Glomerular visceral epithelial cell (primary cell): ENCODE data around the gene USP16.
A peak's percentile ranks its signal among the peaks of the same experiment; 100 is the strongest.
"Not testable (repeated sequence)": the region's sequence is repeated elsewhere in the genome, so short reads cannot be mapped to it uniquely, and the experiment has no call there.

Source experiments
- DNase-seq: peaks from one replicate; pipeline ENCODE4 v3.0.0-alpha.2; 2016; ENCODE audit errors: extremely low spot score

The USP16 gene

DNA sequence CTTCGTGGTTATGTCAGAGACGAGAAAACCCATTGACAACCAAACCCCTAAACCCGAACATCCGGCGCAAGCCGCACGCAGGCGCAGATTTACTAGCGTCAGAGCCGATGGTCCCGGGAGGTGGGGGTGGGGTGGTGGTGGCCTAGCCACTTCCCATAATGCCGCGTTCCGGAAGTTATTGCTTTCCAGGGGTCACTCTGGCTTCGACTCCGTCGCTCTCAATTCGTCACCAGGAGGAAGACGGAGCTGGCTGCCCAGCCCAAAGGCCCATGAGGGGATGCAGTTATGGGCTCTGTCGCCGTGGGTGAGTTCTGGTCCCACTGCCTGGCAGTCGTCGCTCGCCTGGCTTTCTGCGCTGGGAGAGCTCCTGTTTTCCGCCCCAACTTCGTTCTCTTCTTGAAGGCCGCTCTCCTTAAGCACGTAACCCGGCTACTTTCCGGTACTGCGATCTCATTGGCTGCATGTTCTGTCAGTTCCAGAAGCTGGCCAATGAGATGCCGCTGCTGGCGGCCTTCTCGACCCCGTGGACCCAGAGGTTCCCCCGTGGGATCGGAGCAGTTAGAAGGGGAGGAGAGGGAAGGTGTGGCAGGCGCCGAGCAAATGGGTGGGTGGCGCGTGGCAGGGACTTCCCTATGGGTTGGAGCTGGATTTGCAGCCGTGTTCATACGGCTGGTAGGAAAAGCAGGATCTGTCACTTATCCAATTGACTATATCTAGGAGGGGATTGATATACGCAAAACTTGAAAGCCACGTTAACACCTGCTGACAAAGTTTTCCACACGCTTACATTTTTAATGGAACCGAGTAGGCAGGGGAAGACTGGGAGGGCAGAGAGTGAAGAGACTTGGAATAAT lies at the start of gene USP16:
TSS of gene USP16 (plus strand) at position 195 of the 854 bp plus-strand sequence. CDS start 3,246 bp downstream, outside the sequence.
- peak; percentile 99 for DNase-seq

DNA sequence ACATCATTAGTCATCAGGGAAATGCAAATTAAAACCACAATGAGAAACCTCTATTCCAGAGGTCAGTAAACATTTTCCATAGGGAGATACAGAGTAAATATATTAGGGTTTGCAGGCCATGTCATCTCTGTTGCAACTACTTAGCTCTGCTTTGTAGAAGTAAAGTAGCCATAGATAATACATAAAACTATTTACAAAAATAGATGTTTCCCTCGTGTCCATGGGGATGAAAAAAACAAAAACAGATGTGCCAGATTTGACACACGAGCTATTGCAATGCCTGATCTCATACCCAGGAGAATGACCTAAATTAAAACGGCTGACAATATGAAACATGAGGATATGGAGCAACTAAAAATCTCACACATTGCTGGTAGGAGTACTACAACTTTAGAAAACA lies 49.1 kb upstream of the USP16 start:
- DNase-seq, result no peak

DNA sequence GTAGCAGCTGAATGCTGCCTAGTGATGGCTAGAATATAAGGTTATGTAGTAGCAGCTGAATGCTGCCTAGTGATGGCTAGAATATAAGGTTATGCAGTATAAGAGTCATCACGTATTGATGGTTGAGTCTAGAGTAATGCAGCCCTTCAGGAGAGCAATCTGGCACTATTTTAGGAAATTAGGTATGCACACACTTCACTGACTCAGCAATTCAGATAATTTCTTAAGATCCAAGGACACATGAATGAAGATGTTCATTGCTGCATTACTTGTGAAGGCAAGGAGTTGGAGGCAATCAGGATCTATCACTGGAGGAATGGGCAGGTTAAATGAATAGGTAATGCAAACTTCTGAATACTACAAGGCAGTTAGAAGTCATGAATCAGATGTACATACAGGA lies 45.4 kb upstream of the USP16 start:
- no peak for DNase-seq

DNA sequence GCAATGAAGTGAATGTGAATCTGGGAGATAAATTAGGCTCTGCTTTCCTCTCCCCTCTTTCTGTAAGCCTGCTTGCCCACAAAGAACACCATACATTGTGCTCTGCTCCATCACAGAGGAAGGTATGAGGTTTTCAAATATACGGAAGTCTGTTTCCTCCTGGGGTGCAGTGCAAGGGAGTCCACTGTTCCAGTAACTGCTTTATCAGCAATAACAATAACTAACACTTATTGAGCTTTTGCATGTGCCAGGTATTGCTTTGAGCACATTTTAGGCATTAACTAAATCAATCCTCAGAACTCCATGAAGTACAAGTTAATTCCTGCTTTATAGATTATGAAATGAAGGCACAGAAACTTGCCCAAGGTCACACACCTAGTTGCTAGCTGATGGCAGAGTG lies 41.8 kb upstream of the USP16 start:
- no peak for DNase-seq

DNA sequence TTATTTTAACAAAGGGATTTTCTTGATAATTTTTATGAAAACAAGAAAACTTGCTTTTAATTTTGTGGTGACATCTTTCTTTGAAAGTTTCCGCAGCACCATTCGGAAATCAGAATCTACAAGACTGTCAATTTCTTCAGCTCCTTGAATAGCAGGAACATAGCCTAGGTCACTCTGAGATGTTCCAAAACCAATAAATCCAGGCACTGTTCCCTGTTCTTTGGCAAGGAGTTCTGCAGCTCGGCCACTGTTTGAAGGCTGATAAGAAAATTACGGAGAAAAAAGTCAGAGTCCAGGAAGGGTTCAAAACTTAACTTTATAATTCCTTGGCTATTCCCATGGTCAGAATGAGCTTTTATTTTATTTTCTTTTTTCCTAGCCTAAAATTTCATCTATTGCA lies 37.8 kb upstream of the USP16 start:
- no peak for DNase-seq

DNA sequence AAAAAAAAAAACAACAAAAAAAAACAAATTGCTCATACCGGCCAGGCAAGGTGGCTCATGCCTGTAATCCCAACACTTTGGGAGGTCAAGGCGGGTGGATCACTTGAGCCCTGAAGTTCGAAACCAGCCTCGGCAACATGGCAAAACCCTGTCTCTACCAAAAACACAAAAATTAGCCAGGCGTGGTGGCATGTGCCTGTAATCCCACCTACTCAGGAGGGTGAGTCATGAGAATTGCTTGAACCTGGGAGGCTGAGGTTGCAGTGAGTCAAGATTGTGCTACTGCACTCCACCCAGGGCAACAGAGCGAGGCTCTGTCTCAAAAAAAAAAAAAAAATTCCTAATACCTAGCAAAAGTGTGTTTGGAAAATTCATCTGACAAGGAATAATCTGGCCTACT lies 36.3 kb upstream of the USP16 start:
- DNase-seq, result peak; percentile 68

DNA sequence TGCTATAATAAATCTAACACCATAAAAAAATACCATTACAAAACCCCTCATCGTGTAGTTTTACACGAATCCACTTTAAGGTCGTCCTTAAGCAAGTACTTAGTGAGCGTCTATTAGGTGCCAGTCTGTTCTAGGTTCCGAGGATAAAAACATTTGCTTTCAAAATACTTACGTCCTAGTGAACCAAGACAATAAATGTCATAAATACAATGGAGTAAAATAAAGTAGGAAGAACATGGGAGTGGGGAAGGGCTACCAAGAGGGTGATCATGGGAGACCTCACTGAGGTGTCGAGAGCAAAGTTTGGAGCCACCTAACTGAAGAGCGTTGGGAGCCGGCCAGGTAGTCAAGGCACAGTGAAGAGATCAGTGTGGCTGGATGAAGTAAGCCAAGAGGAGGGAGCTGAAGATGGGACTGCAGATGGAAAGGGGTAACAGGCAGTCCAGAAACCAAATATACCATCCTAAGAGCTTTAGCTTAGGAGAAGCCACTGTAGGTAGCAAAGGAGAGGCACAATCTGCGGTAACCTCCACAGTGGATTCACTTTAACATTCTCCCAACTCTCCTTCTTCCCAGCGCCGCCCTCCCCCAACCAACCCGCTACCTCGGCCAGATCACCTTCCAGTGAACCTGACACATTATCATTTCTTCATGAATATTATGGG lies 32.5 kb upstream of the USP16 start:
- peak; percentile 15 for DNase-seq

DNA sequence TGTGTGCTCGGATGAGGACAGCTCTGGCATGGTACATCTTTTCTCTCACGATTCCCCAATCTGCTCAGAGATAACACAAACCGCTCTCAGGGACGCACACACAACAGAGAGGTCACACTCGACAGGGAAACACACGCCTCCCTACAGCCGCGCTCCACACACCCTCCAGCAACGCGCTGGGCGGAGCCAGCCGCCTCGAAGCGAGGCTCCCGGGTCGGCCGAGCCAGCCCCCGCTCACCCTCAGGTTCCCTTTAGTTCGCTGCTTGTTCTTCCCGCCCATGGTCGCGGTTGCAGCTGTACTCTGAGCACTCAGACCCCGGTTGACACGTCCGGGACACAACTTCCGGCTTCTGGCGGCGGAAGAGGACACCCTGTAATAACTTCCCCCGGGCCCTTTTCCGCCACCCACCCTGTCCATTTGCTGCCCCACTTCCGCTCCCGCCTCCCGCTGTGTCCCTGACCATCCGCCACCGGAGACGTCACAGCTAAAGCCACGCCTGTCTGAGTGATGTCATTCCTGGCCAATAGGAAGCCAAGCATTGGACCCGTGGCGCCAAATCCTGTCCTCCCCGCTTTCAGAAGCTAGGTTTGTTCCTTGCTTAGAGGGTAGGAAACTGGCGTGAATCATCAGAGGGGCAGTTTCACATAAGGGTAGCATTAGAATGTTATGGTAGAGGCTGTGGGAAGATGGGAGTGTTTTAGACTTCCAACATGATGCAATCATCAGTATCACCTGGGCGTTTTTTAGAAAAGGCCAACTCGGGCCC lies 31.8 kb upstream of the USP16 start, which contains the start of gene LTN1:
TSS of gene LTN1 (minus strand) at position 352 of the 767 bp plus-strand sequence. CDS start at position 280, 72 bp downstream.
- DNase-seq, result peak; percentile 99

DNA sequence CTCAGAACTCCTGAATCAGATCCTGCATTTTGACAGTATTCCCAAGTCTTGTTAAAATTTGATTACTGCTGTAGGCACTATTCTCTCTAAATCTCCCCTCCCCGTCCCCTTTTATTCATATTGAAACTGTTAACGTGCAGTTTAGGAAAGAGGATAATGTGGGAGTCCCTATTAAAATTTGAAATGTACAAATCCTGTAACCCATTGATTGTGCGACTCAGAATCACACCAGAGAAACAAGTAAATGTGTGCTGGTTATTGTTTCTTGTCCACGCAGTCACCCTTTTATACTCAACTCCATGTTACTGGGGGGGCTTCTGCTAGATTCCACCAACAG lies 31.2 kb upstream of the USP16 start:
- DNase-seq, result no peak

DNA sequence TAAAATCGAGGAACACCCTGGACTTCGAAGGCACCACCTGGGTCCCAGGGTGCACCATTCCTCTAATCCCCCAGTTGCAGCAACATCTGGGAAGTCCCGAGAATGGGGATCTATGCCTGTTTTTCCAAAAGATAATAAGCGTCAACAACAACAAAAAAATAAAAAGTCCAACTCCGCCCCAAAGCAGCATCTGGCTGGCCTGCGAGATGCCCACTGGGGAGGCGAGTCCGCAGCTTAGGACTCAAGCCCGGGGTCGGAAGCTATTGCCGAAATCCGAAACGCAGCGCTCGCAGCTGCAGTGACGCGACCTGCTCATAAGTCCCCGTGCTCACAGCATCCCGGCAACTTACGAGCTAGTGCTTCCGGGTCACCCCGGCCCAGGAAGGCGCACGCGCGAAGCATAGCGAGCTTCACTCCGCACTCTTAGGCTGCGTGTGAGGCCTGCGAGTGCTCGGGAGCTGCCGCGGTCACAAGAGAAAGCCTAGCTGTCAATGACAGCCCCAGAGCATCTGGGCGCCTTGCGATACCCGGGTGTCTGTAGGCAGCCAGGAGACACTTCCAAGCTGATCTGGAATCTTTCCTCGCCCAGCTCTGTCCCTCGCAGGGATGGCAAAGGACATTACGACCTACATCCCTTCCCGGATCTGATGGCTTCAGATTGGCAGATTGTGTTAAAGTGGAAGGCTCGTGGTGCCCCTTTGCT lies 21.9 kb upstream of the USP16 start:
- DNase-seq, result peak; percentile 91

DNA sequence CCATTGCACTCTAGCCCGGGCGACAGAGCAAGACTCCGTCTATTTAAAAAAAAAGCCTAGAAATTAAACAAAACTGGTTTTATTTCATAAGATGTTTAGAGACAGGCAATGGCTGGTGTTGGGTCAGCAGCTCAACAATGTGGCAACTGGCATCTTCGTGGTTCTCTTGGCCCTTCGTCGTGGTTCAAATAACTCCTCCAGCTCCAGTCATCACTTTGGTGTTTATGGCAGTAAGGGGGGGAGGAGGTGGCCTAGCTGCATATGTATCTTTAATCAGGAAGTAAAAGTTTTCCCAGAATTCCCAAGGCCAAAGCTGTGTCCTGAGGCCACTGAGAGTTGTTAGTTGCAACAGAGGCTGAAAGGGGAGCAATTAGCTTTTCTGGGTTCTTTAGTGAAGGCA lies 18.8 kb upstream of the USP16 start:
- DNase-seq, result no peak

DNA sequence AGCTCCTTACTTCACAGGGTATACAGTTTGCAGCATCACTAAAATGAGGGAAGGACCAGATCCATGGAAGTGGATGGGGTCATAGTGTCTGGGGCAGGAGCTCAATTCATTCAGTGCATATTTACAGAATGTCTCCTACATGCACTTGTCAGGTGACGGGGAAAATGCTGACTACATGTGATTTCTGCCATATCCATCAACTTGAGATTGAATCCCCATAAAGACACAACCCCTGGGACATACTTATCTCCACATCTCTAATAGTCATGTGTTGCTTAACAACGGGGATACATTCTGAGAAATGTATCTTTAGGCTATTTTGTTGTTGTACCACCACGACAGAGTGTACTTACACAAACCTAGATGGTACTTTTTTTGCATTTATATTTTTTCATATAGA lies 17.3 kb upstream of the USP16 start:
- no peak for DNase-seq

DNA sequence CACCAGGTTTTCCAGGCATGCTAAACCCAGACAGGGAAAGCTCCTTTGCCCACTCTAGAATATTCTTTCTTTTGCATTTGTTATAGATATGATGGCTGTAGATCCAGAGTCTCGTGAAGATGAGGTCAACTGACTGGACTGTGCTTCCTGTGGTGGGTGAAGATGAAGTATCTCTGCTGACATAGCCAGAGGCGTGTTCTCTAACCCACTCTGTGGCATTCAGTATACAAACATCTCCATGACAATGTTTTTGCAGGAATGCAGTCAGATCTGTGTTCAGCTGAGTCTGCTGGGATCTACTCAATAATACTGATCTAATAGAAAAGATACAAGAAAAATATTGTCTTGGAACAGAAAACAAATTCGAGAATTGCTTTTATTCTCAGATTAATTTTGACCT lies 16.7 kb upstream of the USP16 start:
- no peak for DNase-seq

DNA sequence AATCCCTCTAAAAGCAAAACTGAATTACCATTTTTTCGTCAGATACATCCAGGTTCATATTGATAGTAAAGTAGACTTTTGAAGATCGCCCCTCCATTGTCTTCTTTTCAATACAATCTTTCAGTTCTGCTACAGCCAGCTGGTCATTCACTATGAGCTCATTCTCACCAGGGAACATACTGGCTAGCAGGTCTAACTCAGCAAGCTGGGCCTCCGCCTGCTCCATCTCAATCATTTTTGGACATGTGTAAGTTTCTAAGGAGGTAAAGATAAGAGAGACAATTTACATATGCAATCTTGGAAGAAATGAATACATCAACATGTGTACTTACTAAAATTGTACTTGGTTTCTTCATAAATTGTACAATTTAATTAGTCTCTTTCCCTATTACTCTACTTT lies 16.1 kb upstream of the USP16 start:
- no peak for DNase-seq

DNA sequence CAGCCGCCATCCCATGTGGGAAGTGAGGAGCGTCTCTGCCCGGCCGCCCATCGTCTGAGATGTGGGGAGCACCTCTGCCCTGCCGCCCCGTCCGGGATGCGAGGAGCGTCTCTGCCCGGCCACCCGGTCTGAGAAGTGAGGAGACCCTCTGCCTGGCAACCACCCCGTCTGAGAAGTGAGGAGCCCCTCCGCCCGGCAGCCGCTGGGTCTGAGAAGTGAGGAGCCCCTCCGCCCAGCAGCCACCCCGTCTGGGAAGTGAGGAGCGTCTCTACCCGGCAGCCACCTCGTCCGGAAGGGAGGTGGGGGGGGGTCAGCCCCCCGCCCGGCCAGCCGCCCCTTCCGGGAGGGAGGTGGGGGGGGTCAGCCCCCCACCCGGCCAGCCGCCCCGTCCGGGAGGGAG lies 13.2 kb upstream of the USP16 start:
- not testable (repeated sequence) for DNase-seq

DNA sequence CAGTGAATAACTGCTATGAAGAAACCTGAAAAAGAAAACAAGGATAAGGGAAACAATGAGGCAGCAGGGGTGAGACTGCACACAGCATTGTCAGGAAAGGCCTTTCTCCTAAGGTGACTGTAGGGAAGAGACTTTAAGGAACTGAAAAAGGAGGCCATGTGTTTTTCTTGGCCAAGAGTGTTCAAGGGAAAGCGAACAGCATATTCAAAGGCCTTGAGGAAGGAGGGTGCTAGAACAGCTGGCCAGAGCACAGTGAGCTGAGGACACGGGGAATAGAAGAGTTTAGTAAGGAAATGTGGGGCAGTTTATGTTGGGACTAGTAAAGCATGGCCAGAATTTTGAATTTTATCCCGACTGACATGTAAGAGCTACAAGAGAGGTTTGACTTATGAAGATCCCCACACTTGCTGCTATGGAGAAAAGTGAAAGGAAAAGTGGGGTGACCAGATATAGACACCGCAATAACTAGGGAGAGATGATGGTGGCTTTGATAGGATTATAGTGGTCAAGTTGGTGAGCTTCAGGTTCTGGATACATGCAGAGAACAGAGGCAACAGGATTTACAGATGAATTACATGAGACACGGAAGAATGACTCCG lies 6.7 kb upstream of the USP16 start:
- DNase-seq, result no peak

DNA sequence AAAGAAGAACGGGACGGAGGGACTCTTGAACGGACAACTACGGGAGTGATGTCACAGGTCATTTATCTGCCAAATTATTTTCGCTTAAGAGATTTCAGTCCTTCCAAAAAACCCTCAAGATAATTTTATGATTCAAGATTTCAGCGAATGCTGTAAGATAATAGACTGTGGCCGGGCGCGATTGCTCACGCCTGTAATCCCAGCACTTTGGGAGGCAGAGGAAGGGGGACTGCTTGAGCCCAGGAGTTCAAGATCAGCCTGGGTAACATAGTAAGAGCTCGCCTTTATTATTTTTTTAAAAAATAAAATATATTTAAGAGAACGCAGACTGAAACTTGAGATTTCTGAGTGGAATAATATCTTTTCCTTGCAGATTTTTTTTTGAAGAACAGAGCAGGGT lies 5.9 kb upstream of the USP16 start:
- no peak for DNase-seq

DNA sequence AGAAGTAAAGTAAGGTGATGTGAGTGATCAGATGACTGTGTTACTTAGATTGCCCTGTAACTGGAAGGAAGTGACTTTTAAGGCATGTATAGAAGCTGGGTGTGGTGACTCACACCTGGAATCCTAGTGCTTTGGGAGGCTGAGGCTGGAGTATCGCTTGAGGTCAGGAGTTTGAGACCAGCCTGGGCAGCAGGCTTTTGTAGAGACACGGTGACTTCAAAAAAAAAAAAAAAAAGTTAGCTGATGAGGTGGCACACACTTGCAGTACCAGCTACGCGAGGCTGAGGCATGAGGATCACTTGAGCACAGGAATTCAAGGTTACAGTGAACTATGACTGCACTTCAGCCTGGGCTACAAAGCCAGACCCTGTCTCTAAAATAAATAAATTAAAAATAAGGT lies 2.3 kb upstream of the USP16 start:
- DNase-seq, result no peak

DNA sequence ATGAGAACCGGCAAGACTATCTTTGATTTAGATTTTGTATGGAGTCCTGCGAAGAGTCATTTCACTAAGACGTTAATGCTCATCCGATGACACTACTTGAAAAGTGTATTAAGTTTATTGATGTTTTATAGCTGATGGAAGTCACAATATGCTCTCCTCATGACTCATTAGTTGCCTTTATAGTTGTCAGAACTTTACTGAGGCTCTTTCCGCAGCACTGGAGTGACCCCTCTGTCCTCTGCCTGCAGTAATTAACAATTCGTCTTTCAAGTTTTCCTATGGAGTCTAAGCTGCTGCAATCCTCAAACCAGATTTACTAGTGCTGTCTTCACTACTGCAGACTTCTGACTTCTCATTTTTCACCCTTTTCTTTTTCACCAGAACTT lies 853 bp downstream of the USP16 start:
- peak; percentile 26 for DNase-seq

DNA sequence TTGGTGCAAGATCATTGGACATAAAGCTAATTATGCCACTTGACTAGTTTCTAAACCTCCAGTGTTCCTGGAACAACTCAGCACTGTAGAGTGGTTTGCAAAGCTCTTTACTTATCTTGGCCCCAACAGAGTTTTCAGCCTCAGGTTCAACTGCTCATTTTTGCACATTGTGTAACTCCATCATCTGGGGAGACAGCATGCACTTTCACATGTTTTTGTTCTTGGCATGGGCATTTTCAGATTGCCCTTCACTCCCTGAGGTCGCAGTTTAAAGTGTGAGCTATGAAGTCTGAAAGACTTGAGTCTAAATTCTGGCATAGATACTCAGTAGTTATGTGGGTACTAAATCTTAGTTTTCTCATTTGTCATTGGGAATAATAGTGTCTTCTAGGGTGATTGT lies 5.1 kb downstream of the USP16 start:
- DNase-seq, result no peak

DNA sequence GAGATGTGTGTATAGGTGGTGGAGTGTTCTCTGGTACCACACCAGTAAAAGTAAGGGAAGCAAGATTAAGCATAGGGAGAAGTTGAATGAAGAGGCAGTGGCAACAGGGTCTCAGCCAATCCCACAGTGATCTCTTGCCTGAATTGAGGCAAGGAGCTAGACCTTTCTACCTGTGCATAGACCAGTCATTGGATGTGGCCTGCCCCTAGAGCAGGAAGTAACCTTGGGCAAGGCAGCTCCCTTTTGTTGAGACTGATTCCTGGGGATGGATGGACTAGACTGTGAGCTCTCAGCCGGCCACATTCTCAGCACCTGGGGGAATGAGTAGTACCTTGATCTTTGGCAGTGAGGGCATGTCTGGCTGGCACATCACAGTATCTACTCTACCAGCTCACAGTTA lies 6.4 kb downstream of the USP16 start:
- DNase-seq, result no peak

DNA sequence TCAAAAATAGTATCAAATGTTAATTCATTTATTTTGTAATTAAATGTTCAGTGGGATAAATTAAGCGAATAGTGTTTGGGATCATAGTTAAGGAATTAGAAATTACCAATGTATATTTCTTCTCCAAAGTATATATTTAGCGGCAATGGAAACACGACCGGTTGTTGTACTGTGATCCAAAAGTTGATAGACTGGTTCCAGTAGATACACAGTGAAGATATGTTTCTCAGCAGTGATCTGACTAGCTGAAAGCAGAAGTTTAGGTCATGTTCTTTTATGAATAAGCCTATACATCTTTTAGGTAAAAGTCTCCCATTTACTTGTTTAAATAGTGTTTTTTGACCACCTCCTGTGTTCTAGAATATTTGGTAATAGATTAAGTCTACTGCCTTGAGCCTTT lies 8.8 kb downstream of the USP16 start:
- no peak for DNase-seq
